HepG2 (cell line): Measurements from ENCODE around the gene UNKL. TPM values are rescaled to one million over a fixed set of nuclear protein-coding genes. Genes with fewer than 3 reads are reported as not detected.

Experiments used
- ATAC-seq: fragments of 200-7000 bp; cut with Tn5 transposase; 3 replicates; pipeline ENCODE4 v1.9.1; 2020; ENCODE audit warnings: mild to moderate bottlenecking, moderate library complexity
- BruUV-seq: library from RNA; stranded (reverse); fragments of 400-500 nt; replicated peaks from 2 replicates; lab custom pipeline; 2021; lab: Mats Ljungman, UMichigan
- CTCF ChIA-PET: fragments of 300-600 bp; formaldehyde crosslinking; extraction: SDS; loops from one replicate; lab custom pipeline; 2021; ENCODE audit warnings: low total read pairs, inconsistent platforms, low intra/inter-chr PET ratio; lab: Yijun Ruan, JAX
- POLR2A ChIA-PET: fragments of 350-600 bp; sonication (Branson Sonifier 250); formaldehyde crosslinking; loops from one replicate; lab custom pipeline; 2020; ENCODE audit warnings: antibody characterized with exemption, inconsistent platforms; lab: Yijun Ruan, JAX
- DNase-seq: peaks from one replicate; pipeline ENCODE4 v3.0.0-alpha.2; 2015; ENCODE audit warnings: low spot score
- FAIRE-seq: peaks from 3 replicates; lab custom pipeline; 2011; peaks lifted over from hg19 to GRCh38; lab: Jason Lieb, UNC
- H2AFZ ChIP-seq: one replicate; pipeline ENCODE4 v1.6.1; 2011; ENCODE audit warnings: low read length, inconsistent platforms
- H3K27ac ChIP-seq: fragments of 300-600 bp; 3 replicates; pipeline ENCODE4 v1.8.0; 2011; ENCODE audit warnings: mixed run types, mild to moderate bottlenecking, mixed read lengths, low read length, inconsistent platforms; ENCODE audit not compliant: insufficient read depth; ENCODE audit errors: extremely low read length
- H3K27me3 ChIP-seq, 2 experiments: fragments of 200-600 bp in 1 of 2; 2 replicates in 1 of 2; 3 replicates in 1 of 2; pipeline versions ENCODE4 v1.6.0 to v1.8.0; 2011; ENCODE audit warnings: low read length in 2 of 2, mild to moderate bottlenecking in 2 of 2, moderate library complexity in 2 of 2, inconsistent platforms in 1 of 2; ENCODE audit not compliant: insufficient read depth in 2 of 2, control insufficient read depth in 1 of 2
- H3K36me3 ChIP-seq, 2 experiments: fragments of 200-600 bp in 1 of 2; replicated peaks in 1 of 2; 2 replicates in 1 of 2; 3 replicates in 1 of 2; pipeline versions ENCODE4 v1.5.1 to v1.8.0; 2011; ENCODE audit warnings: low read length in 2 of 2, inconsistent platforms in 1 of 2; ENCODE audit not compliant: insufficient read depth in 2 of 2, control insufficient read depth in 1 of 2
- H3K4me1 ChIP-seq: 2 replicates; pipeline ENCODE4 v1.5.1; 2012; ENCODE audit warnings: low read length, inconsistent platforms; ENCODE audit not compliant: insufficient read depth
- H3K4me2 ChIP-seq: 2 replicates; pipeline ENCODE4 v1.6.0; 2011; ENCODE audit warnings: low read depth, low read length, inconsistent platforms
- H3K4me3 ChIP-seq, 3 experiments: fragments of 200-600 bp in 1 of 3; sonication (generic), shearing (Covaris generic) in 1 of 3; replicated peaks in 1 of 3; 2 replicates each; pipeline ENCODE4 v1.5.1; 2011 to 2016; ENCODE audit warnings: low read length in 3 of 3, inconsistent platforms in 2 of 3, low read depth in 2 of 3, mild to moderate bottlenecking in 2 of 3, control low read depth in 1 of 3, mixed read lengths in 1 of 3; ENCODE audit not compliant: insufficient read depth in 1 of 3
- H3K79me2 ChIP-seq: one replicate; pipeline ENCODE4 v1.6.1; 2011; ENCODE audit warnings: low read length, inconsistent platforms; ENCODE audit not compliant: insufficient read depth
- H3K9ac ChIP-seq: 2 replicates; pipeline ENCODE4 v1.6.0; 2011; ENCODE audit warnings: mild to moderate bottlenecking, low read depth, low read length, inconsistent platforms; ENCODE audit not compliant: insufficient read depth
- H3K9me3 ChIP-seq: 2 replicates; pipeline ENCODE4 v1.5.1; 2012; ENCODE audit warnings: mild to moderate bottlenecking, low read length
- H4K20me1 ChIP-seq: 2 replicates; pipeline ENCODE4 v1.6.0; 2011; ENCODE audit warnings: inconsistent platforms, mild to moderate bottlenecking, low read length, moderate library complexity; ENCODE audit not compliant: insufficient read depth
- KLF15 ChIP-seq: sonication (generic); formaldehyde crosslinking; IDR thresholded peaks from 2 replicates; pipeline ENCODE4 v1.8.1; 2023; ENCODE audit warnings: borderline replicate concordance, mild to moderate bottlenecking, inconsistent platforms, missing genetic modification reagents, mixed read lengths
- MAFG ChIP-seq: sonication (generic); formaldehyde crosslinking; IDR thresholded peaks from 2 replicates; pipeline ENCODE4 v1.5.1; 2020; ENCODE audit warnings: mild to moderate bottlenecking, missing genetic modification reagents
- REPIN1 ChIP-seq: sonication (generic); formaldehyde crosslinking; IDR thresholded peaks from 2 replicates; pipeline ENCODE4 v1.8.0; 2022; ENCODE audit warnings: missing genetic modification reagents, low read depth, mild to moderate bottlenecking, borderline replicate concordance
- SKIL ChIP-seq: sonication (generic); formaldehyde crosslinking; IDR thresholded peaks from 2 replicates; pipeline ENCODE4 v1.8.0; 2022; ENCODE audit warnings: missing genetic modification reagents, mild to moderate bottlenecking, moderate library complexity, borderline replicate concordance
- ZBED4 ChIP-seq: sonication (generic); formaldehyde crosslinking; IDR thresholded peaks from 2 replicates; pipeline ENCODE4 v1.4.0; 2020; ENCODE audit warnings: missing genetic modification reagents, borderline replicate concordance
- ZMYM4 ChIP-seq: sonication (generic); formaldehyde crosslinking; IDR thresholded peaks from 2 replicates; pipeline ENCODE4 v1.8.1; 2023; ENCODE audit warnings: mild to moderate bottlenecking, missing genetic modification reagents
- ZNF563 ChIP-seq: sonication (generic); formaldehyde crosslinking; IDR thresholded peaks from 2 replicates; pipeline ENCODE4 v1.8.0; 2022; ENCODE audit warnings: mild to moderate bottlenecking, moderate library complexity, missing genetic modification reagents
- ZNF775 ChIP-seq: sonication (generic); formaldehyde crosslinking; IDR thresholded peaks from 2 replicates; pipeline ENCODE4 v1.4.0; 2020; ENCODE audit warnings: missing genetic modification reagents, mild to moderate bottlenecking, moderate library complexity, borderline replicate concordance
- WGBS: methylation state at CpG from one replicate; pipeline ENCODE4 v1.1.6; 2017; ENCODE audit warnings: low lambda C conversion rate; 5-methylcytosine and 5-hydroxymethylcytosine counted together
- in situ Hi-C: cut with HindIII; loops from 2 replicates; pipeline ENCODE4 v1.10.0; 2017; ENCODE audit warnings: low pct_unique_long_range_greater_than_20kb; ENCODE audit not compliant: extremely low pct_ligation_motif_present
- intact Hi-C: fragments of 100-400 bp; cut with micrococcal nuclease; formaldehyde crosslinking; loops from one replicate; pipeline ENCODE4 v1.10.0; 2022; ENCODE audit not compliant: unreplicated experiment
- polyA plus RNA-seq, 8 experiments: library from polyadenylated mRNA; depleted of rRNA in 3 of 8; stranded (reverse) in 7 of 8; unstranded in 1 of 8; fragments of >200 nt; fragmentation: Illumina TruSeq in 4 of 8; extraction: Trizol in 4 of 8; gene quantifications; 2 replicates each; pipeline versions ENCODE4 v1.2.1 to v1.2.3, GENCODE V29; 2011 to 2016; ENCODE audit warnings: low read depth in 4 of 8, missing spikeins in 1 of 8, mixed read lengths in 1 of 8; ENCODE audit not compliant: insufficient read depth in 1 of 8
- total RNA-seq, 5 experiments: library from RNA; depleted of rRNA; stranded (reverse); fragments of >200 nt; fragmentation: Illumina TruSeq; extraction: Trizol; gene quantifications; 2 replicates each; pipeline ENCODE4 v1.2.3, GENCODE V29; 2016; ENCODE audit warnings: low read depth in 1 of 5
- TF ChIP-seq, protein P1 (sequence below), 2 experiments: fragments of 450-650 bp in 1 of 2; sonication (generic) in 1 of 2; formaldehyde crosslinking; IDR thresholded peaks; 2 replicates each; pipeline versions ENCODE4 v1.5.0 to v1.8.0; 2020 to 2022; ENCODE audit warnings: mild to moderate bottlenecking in 1 of 2, missing genetic modification reagents in 1 of 2
- TF ChIP-seq, protein P2 (sequence below): sonication (generic); formaldehyde crosslinking; conservative IDR thresholded peaks from 2 replicates; pipeline ENCODE4 v1.8.1; 2023; ENCODE audit warnings: missing genetic modification reagents
- TF ChIP-seq, protein P3 (sequence below): IDR thresholded peaks from 2 replicates; pipeline ENCODE4 v1.6.1; 2016; ENCODE audit warnings: mild to moderate bottlenecking

Gene UNKL
- total and polyA plus RNA-seq, 2 of the 13 experiments (the other 11 are each of a cell fraction or from before 2014, with no cell fraction given), result 10.4 to 17.6 TPM

DNA sequence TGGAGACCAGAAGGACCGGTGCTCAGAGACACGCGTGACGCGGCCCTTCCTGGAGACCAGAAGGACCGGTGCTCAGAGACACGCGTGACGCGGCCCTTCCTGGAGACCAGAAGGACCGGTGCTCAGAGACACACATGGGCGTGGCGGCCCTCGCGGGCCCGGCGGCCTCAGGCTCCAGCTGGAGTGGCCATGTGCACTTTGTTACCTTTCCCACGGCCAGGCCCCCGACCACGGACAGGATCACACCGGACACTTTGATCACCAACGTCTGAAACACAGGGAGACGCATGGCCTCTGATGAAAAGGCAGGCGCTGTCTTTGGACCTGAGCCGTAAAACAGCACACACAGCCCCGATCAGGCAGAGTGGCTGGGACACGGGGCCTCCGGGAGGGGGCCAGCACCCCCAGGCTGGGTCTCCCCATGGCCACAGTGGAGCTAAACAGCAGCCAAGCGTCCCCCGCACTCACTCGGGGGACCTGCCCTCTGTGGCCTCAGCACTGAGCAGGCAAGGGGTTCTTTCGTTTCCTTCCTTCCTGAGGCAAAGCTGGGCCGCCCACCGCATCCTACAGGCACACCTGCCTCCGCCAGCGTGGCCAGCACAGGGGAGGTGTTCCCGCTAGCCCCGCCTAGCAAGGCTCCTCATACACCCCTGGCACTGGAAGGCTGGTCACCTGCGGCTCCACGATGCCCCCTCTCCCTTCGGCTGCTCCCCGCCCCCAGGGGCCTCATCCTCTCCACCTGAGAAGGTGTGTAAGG is 43.2 kb upstream of the UNKL start (continued):
- TF ChIP-seq ZMYM4 (CRISPR knock-in tag), result no peak
- TF ChIP-seq, protein P1, sequence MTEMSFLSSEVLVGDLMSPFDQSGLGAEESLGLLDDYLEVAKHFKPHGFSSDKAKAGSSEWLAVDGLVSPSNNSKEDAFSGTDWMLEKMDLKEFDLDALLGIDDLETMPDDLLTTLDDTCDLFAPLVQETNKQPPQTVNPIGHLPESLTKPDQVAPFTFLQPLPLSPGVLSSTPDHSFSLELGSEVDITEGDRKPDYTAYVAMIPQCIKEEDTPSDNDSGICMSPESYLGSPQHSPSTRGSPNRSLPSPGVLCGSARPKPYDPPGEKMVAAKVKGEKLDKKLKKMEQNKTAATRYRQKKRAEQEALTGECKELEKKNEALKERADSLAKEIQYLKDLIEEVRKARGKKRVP (CRISPR knock-in tag; IDR thresholded peaks at IDR 0.05), result no peak
- no peak for TF ChIP-seq MAFG (CRISPR knock-in tag)
- TF ChIP-seq ZNF775 (CRISPR knock-in tag), result no peak
- TF ChIP-seq KLF15 (CRISPR knock-in tag), result no peak

DNA sequence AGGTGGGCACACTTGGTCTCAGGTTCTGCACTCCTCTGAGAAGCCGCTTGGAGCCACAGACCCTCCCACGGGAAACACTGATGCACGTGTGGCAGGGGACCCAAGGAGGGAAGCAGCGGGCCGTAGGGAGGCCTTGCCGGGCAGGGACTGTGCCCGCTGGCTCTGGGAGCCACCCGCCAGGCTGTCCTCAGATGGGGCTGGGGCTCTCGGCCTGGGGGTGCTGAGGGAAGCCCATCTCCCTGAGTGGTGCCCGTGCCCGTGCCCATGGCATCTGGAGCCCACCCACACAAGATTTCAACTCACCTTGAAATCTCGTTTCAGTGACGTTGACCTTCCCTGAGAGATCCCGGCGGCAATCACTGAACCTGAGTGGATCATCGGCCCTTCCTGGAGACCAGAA is 42.4 kb upstream of the UNKL start:
- BruUV-seq, result no TSS peak
- Histone ChIP-seq H3K4me2 (no peak overlapping the region), H3K4me1 (no peaks in the 10 kb centered on the region), H3K27ac (no peak overlapping the region), H3K9me3 (no peaks in the 10 kb centered on the region), H3K9ac (no peak overlapping the region), H3K36me3 (peaks cover 15 to 32% of the 10 kb centered on the region in 2 experiments; a peak in 4 of 5 replicates), H2AFZ (no peak overlapping the region), H4K20me1 (no peaks in the 10 kb centered on the region), H3K27me3 (no peaks in the 10 kb centered on the region), H3K4me3 (no peak overlapping the region), H3K79me2 (no peaks in the 10 kb centered on the region)
- no peak for ATAC-seq
- POLR2A ChIA-PET, result no interaction called here
- WGBS, result 99% methylated on average over 8 of the region's 16 CpGs
- CTCF ChIA-PET, result no interaction called here
- no peak for DNase-seq
- intact Hi-C loops (no loop called here), in situ Hi-C loops (no loop called here)
- no peak for FAIRE-seq
- TF ChIP-seq, protein P2, sequence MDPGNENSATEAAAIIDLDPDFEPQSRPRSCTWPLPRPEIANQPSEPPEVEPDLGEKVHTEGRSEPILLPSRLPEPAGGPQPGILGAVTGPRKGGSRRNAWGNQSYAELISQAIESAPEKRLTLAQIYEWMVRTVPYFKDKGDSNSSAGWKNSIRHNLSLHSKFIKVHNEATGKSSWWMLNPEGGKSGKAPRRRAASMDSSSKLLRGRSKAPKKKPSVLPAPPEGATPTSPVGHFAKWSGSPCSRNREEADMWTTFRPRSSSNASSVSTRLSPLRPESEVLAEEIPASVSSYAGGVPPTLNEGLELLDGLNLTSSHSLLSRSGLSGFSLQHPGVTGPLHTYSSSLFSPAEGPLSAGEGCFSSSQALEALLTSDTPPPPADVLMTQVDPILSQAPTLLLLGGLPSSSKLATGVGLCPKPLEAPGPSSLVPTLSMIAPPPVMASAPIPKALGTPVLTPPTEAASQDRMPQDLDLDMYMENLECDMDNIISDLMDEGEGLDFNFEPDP (CRISPR knock-in tag), result no peak
- TF ChIP-seq ZNF563 (CRISPR knock-in tag) (no peak), SKIL (CRISPR knock-in tag) (no peak), REPIN1 (CRISPR knock-in tag) (no peak), ZBED4 (CRISPR knock-in tag) (no peak)
- TF ChIP-seq, protein P3, sequence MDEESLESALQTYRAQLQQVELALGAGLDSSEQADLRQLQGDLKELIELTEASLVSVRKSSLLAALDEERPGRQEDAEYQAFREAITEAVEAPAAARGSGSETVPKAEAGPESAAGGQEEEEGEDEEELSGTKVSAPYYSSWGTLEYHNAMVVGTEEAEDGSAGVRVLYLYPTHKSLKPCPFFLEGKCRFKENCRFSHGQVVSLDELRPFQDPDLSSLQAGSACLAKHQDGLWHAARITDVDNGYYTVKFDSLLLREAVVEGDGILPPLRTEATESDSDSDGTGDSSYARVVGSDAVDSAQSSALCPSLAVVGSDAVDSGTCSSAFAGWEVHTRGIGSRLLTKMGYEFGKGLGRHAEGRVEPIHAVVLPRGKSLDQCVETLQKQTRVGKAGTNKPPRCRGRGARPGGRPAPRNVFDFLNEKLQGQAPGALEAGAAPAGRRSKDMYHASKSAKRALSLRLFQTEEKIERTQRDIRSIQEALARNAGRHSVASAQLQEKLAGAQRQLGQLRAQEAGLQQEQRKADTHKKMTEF (CRISPR knock-in tag), result no peak
